A549 (cell line): ENCODE measurements around the gene SORCS3.

Experiments
- CEBPB ChIP-seq, 2 experiments: fragments of >200 bp in 1 of 2; sonication (Bioruptor Twin) in 1 of 2; formaldehyde crosslinking in 1 of 2; IDR thresholded peaks; 2 replicates each; pipeline ENCODE4 v1.6.1; 2012 to 2016
- TF ChIP-seq, protein P1 (sequence below): fragments of >200 bp; sonication (Bioruptor Twin); formaldehyde crosslinking; IDR thresholded peaks from 3 replicates; pipeline ENCODE4 v1.5.1; 2016

DNA sequence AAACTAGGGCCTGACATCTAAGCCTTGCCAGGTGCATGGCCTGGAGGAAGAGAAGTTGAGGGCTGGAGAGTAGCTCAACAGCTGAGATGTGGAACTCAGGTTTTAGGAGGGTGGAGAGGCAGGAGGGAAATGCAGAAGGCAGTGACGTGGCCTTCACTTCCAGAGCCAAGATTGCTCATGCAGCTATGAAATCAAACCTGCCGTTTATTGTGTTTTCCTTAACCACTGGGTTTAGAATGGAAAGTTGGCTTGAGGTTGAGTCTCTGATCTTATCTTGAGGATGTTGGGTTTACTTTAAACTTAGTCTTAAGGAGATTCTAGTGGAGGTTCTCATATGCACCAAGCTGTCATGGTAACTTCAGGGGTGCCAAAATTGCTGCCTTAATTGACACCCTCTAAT is 178.6 kb downstream of the SORCS3 start:
- TF ChIP-seq CEBPB (IDR thresholded peaks at IDR 0.05), result no peak
- TF ChIP-seq, protein P1, sequence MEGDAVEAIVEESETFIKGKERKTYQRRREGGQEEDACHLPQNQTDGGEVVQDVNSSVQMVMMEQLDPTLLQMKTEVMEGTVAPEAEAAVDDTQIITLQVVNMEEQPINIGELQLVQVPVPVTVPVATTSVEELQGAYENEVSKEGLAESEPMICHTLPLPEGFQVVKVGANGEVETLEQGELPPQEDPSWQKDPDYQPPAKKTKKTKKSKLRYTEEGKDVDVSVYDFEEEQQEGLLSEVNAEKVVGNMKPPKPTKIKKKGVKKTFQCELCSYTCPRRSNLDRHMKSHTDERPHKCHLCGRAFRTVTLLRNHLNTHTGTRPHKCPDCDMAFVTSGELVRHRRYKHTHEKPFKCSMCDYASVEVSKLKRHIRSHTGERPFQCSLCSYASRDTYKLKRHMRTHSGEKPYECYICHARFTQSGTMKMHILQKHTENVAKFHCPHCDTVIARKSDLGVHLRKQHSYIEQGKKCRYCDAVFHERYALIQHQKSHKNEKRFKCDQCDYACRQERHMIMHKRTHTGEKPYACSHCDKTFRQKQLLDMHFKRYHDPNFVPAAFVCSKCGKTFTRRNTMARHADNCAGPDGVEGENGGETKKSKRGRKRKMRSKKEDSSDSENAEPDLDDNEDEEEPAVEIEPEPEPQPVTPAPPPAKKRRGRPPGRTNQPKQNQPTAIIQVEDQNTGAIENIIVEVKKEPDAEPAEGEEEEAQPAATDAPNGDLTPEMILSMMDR, result no peak
